T-helper 2 cell treated with Interferon-gamma antibody and Interleukin-4, amounts not matched to agents 100 ng/mL and 5 ng/mL, for 36 hours (primary cell): ENCODE data around the gene TPPP3. TPM values are rescaled to one million over a fixed set of nuclear protein-coding genes. Genes with fewer than 3 reads are reported as not detected.
"Not testable (repeated sequence)": the region's sequence is repeated elsewhere in the genome, so short reads cannot be mapped to it uniquely, and the experiment has no call there.

Experiments used
- intact Hi-C: fragments of 100-400 bp; cut with micrococcal nuclease; formaldehyde crosslinking; loops from one replicate; pipeline ENCODE4 v1.15.1; 2023
- total RNA-seq: library from RNA; stranded (reverse); gene quantifications from 2 replicates; pipeline ENCODE4 v1.2.3, GENCODE V29; 2022

The TPPP3 gene
- total RNA-seq, 1 donor from 2014 or later, result not detected

DNA sequence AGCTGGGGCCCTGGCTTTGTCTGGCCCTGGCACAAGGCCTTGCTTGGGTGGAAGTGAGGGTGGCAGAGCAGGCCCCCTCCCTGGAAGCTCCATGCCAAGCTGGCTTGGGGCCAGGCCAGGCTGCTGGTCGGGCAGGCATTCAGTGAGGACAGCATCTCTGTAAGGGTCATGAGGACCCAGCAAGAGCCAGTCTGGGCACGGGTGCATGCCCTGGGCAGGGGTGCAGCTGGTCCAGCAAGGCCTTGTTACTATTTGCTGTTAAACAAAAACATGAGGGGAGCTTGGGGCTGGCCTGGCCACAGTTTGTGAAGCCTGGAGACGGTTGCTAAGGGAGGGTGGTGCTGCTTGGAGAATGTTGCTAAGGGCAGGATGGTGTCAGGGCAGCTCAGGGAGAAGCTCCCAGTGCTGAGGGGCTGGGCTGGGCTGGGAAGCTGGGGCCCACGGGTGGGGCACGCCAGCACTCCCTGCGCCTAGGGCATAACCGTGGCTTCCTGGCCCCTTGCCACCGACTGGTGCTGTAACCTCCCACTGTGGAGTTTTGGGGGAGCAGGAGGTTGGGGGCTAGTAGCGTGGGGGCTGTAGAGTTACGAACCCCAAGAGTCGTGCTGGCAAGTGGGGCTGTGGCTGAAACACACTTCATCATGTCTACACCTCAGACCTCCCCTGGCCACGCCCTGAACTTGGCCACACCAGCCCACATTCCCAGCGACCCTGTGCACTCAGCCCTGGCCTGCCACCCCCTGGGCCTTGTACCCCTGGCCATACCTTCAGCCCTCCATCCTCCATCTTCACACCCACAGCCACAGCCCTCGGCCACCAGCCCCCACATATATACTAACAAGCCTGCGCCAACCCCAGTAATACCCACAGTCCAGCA, 1.6 kb downstream of the TPPP3 start:
- intact Hi-C loops, result no loop called here

- intact Hi-C loops, result no loop called here
Measured at GRCh38 chr16:67390816-67391423, 2.4 kb downstream of the TPPP3 start.

DNA sequence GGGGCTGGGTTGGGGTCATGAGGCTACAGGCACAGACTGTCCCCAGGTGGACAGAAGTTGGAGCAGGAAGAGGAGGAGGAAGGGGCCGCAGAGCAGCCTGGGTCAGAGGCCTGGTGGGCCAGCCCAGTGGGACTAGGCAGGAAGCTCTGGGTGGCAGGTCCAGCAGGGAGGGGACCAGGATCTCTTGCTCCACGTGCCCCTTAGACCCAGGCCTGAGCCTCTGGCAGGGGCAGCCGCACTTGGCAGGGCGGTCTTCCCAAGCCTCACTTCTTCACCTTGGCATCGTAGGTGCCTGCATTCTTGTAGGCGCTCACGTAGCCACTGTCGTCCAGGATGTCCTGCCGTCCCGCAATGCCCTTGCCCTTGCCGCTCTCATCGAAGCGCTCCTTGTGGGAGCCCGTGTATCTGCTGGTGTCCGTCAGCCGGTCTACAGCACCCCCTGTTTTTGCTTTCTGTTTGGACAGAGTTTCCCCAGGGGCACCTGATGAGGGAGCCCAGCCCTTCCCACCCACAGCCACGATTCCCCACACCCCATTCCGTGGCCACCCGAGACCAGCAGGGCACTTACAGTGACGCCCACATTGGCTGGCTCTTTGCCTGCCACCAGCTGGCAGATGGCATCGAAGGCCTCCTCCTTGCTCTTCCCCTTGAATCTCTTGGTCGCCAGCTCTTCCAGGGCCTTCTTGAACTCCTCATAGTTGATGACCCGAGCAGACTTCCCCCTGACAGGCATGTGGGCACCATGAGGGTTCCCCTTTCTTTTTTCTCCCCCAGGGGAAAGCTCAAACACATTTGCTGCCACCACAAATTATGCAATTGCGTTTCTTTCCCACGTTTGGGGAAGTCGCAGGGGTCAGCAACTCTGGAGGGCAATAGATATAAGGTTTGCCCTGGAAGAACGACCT, 3.1 kb downstream of the TPPP3 start:
- intact Hi-C loops, result no loop called here

DNA sequence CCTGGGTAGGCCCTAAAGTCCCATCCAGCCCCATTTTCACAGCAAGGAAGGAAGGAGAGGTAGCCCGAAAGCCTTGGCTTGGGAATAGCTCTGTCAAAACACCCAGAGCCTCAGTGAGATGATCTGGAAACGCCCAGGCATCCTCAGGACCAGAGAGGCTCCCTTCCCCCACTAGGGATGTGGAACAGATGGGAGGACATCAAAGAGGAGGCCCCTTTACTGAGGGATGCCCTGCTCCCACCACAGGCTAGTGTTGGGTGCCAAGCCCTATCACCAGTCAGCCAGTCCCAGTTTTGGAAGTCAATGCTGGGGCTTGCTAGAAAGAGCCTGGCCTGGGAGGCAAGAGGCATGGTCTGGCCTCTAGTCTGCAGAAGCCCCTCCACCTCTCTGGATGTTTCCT, 4.7 kb downstream of the TPPP3 start:
- intact Hi-C loops, result no loop called here

DNA sequence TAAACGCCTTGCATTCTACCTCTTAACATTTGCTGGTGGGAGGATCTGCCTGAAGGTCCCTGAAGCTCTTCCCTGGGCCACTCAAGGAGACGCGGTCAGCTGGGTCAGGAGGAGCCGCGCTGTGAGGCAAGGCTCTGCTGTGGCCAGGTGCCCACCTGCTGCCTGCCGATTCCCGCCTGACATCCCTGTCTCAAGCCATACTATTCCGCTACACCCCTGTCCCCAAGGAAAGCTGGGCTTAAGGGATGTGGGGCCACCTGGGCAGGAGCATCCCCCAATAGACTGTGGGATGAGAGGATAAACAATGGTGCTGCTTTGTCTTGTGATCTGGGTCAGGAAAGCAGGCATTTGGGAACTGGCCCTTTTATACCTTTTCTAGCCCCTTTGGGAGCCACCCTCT, 5.1 kb downstream of the TPPP3 start:
- intact Hi-C loops, result no loop called here

DNA sequence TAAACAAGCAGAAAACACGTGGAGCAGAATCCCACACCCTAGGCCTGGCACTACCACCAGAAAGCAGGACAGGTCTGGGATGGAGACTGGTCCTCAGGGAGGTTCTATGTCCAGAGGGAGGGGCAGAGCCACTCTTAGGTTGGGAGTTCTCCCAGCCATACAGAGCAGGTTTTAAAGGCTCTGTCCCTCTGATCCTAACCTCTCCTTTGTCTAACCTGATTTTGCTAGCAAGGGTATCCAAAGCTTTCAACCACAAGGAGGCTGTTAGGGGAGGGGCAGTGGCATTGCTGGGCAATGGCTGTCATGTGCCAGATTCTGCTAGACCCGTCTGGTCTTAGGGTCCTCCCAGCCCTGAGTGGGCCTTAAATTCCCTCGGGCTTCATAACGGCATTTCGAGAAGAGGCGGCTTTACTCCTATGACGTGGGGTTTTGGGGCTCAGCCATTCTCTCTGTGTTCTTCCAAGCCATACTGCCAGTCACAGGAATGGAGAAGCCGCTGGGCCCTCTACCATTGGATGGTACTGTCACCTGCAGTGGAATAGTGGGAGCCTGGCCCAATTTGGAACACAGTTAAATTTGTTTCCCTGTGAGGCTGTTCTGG, 5.7 kb downstream of the TPPP3 start:
- intact Hi-C loops, result no loop called here

- intact Hi-C loops, result no loop called here
Measured at GRCh38 chr16:67386861-67387455, 6.3 kb downstream of the TPPP3 start.

DNA sequence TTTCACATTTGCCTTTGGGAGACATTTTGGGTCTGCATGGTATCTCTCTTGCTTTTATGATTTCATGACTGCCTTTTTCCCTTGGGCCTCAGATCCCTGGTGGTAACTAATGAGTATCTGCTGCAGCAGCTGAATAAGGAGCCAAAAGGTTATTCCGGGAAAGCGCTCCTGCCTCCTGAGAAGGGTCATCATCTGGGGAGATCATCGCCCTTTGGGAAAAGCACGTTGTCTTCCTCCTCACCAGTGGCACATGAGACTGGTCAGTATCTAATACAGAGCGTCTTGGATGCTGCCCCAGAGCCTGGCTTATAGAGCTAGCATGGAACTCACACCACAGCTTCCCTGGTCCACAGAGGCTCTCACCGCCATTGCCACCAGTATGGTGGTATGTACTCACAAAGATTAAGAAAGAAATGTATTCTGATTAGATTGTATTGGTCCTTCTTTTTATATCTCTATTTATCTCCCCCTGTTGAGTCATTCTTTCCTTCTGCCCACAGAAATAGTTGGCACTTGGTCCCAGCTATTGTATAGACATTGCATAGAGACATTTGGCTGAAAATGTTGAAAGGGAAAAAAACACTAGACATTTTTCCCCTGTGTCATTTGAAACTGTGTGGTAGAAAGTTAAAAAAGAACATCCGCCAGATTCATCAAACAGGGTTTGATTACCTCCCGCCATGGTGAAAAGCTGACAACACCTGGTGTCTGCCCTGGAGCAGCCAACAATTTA, 8.4 kb downstream of the TPPP3 start:
- intact Hi-C loops, result no loop called here

GRCh38 chr16:67383284-67383683, 10.0 kb downstream of the TPPP3 start:
- intact Hi-C loops, result no loop called here

- intact Hi-C loops, result no loop called here
Measured at GRCh38 chr16:67378642-67379041, 14.7 kb downstream of the TPPP3 start.

- intact Hi-C loops, result not testable (repeated sequence)
Measured at GRCh38 chr16:67376012-67376411, 17.3 kb downstream of the TPPP3 start.

- intact Hi-C loops, result no loop called here
Measured at GRCh38 chr16:67372664-67373063, 20.6 kb downstream of the TPPP3 start.

- intact Hi-C loops, result no loop called here
Measured at GRCh38 chr16:67370661-67371060, 22.6 kb downstream of the TPPP3 start.

GRCh38 chr16:67364600-67365235, 28.6 kb downstream of the TPPP3 start:
- intact Hi-C loops, result no loop called here

DNA sequence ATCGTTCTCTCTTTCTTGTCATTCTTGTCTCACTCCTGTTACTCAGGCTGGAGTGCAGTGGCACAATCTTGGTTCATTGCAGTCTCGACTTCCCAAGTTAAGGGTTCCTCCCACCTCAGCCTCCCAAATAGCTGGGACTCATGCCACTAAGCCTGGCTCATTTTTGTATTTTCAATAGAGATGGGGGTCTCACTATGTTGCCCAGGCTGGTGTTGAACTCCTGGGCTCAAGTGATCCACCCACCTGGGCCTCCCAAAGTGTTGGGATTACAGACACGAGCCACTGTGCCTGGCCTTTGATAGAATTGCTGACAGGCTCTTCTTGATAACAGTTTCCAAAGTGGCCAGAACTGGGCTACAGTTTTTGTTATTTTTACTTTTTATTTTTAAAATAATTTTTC, 32.3 kb downstream of the TPPP3 start:
- intact Hi-C loops, result no loop called here

DNA sequence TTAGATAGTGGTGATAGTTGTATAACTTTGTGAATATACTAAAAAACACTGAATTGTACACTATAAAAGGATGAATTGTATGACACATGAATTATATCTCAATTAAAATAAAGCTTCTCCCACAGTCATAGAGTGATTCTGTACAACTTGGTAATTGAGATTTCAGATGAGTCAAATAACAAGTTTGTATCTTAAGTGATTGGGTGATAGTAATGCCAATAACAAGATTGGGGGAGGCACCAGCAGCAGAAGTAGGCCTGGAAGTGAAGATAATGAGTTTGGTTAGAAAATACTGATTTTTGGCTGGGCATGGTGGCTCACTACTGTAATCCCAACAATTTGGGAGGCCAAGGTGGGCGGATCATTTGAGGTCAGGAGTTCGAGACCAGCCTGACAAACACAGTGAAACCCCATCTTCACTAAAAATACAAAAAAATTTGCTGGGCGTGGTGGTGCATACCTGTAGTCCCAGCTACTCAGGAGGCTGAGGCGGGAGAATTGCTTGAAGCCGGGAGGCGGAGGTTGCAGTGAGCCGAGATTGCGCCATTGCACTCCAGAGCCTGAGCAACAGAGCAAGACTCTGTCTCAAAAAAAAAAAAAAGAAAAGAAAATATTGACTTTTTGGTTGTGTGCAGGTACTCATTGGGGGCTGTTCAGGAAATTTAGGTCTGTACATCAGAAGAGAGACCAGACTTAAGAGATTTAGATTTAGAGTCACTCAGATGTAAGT, 33.6 kb downstream of the TPPP3 start:
- intact Hi-C loops, result not testable (repeated sequence)

GRCh38 chr16:67357561-67357960, 35.7 kb downstream of the TPPP3 start:
- intact Hi-C loops, result no loop called here

DNA sequence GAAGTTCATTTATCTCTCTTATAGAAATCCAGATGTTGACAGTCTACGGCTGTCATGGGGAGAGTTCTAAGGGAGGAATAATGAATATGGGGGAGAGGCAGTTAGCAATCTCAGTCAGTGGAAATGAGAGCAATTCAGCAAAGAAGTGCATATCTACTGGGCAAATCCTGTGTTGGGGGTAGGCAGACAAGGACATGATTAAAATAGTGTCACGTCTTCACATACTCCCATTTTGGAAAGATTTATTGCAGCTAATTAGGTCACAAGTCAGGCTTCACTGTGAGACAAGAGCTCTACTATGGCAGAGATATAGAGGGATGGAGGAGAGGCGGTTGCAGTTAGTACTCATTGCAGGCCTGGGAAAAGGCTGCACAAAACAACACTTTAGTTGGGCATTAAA, 36.9 kb downstream of the TPPP3 start:
- intact Hi-C loops, result no loop called here

DNA sequence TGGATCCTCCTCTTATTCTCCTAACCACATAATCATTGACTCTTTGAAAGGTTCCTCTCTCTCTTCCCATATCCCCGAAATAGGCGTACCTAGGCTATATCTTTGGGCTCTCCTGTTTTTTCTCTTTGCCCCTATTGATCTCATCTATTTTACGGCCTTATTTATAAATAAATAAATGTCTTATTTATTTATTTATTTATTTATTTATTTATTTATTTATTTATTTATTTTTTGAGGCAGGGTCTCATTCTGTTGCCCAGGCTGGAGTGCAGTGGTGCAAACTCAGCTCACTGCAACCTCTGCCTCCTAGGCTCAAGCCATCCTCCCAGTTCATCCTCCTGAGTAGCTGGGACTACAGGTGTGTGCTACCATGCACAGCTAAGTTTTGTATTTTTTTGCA, 40.8 kb downstream of the TPPP3 start:
- intact Hi-C loops, result not testable (repeated sequence)
